Esophagus mucosa (tissue), 1 donor: Measurements from ENCODE around the gene ZNF329. TPM values are rescaled to one million over a fixed set of nuclear protein-coding genes. Genes with fewer than 3 reads are reported as not detected.

ENCODE experiments used
- total RNA-seq: library from RNA; stranded (reverse); gene quantifications from one replicate; pipeline ENCODE4 v1.2.4, GENCODE V29; 2023
- donor health status: DM: yes; HTN: yes; CAD: no.

The ZNF329 gene
- total RNA-seq, 1 donor from 2014 or later: 2.9 TPM

Other genes starting within 250 kb of the ZNF329 start
- gene ZNF417, start 234.2 kb downstream of the ZNF329 start, total RNA-seq: 5.7 TPM
- 0.76 TPM for gene ZNF418, start 215.4 kb downstream of the ZNF329 start, total RNA-seq
- gene ZNF256, start 203.1 kb downstream of the ZNF329 start, total RNA-seq: 2.6 TPM
- gene C19orf18, start 176.3 kb downstream of the ZNF329 start, total RNA-seq: 0.48 TPM
- gene ZNF606, start 148.0 kb downstream of the ZNF329 start, total RNA-seq: 5.4 TPM
- gene ZSCAN1, start 116.8 kb downstream of the ZNF329 start, total RNA-seq: not detected
- 0.68 TPM for gene ZNF135, start 91.5 kb downstream of the ZNF329 start, total RNA-seq
- 9.4 TPM for gene ZSCAN18, start 52.6 kb downstream of the ZNF329 start, total RNA-seq
- 19.5 TPM for gene ZNF274, start 32.3 kb upstream of the ZNF329 start, total RNA-seq
- gene ZNF544, start 78.1 kb upstream of the ZNF329 start, total RNA-seq: 20.0 TPM
- gene ZNF8, start 128.2 kb upstream of the ZNF329 start, total RNA-seq: 2.9 TPM
- 18.6 TPM for gene ERVK3-1, start 154.6 kb upstream of the ZNF329 start, total RNA-seq
- gene ZSCAN22, start 176.2 kb upstream of the ZNF329 start, total RNA-seq: 2.5 TPM
- gene A1BG, start 202.7 kb upstream of the ZNF329 start, total RNA-seq: 3.5 TPM
- 1.1 TPM for gene ZNF497, start 212.0 kb upstream of the ZNF329 start, total RNA-seq
- 2.7 TPM for gene ZNF837, start 230.2 kb upstream of the ZNF329 start, total RNA-seq
- gene RPS5, start 236.5 kb upstream of the ZNF329 start, total RNA-seq: 1,223 TPM
- gene RNF225, start 244.9 kb upstream of the ZNF329 start, total RNA-seq: 14.7 TPM